Measurements from ENCODE around the gene TTBK1. TPM values are rescaled to one million over a fixed set of nuclear protein-coding genes. Genes with fewer than 3 reads are reported as not detected.
A peak's percentile ranks its signal among the peaks of the same experiment; 100 is the strongest.

The TTBK1 gene
- under 0.01 TPM in 1 of 2 replicates, not detected in the other for total RNA-seq (2014; rRNA removed; shearing (Covaris generic))

- no peak for DNase-seq (ENCODE audit: low read depth)
These were observed at the start of gene TTBK1 for GRCh38 chr6:43242908-43243663. Gene TTBK1 (plus strand): TSS chr6:43243481. CDS start chr6:43246661, 3,180 bp downstream.

GRCh38 chr6:43193929-43194328, 49.4 kb upstream of the TTBK1 start:
- no peak for DNase-seq (ENCODE audit: low read depth)

DNA sequence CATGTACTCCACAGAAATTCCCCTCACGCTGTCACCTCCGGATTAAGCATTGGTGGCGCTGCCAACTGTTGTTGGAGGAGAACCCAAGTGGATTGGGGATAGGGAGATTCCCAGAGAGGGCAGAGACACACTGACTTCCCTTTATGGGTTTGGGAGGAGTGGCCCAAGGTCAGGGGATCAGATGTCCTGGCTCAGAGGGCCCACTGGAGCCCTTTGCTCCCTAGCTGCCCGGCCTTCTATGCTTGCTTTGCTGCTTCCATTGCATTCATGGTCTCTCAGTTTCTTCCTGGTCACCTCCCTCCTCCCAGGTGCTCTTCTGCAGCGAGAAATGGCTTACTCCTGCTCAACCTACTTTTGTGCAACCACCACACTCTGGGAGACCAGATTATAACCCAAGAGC, 46.9 kb upstream of the TTBK1 start:
- DNase-seq (ENCODE audit: low read depth) = no peak

DNA sequence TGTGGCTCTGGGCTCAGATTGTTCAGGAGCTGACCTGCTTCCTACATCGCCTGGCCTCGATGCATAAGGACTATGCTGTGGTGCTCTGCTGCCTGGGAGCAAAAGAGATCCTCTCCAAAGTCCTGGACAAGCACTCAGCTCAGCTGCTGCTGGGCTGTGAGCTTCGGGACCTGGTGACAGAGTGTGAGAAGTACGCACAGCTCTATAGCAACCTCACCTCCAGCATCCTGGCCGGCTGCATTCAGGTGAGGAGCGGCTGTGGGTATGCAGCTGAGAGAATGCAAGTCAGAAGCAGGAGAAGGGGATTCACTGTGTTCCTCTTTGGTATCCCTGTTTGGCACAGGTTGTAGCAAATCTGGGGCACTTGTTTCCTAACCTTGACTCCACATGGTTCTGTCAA, 43.4 kb upstream of the TTBK1 start:
- no peak for DNase-seq (ENCODE audit: low read depth)

DNA sequence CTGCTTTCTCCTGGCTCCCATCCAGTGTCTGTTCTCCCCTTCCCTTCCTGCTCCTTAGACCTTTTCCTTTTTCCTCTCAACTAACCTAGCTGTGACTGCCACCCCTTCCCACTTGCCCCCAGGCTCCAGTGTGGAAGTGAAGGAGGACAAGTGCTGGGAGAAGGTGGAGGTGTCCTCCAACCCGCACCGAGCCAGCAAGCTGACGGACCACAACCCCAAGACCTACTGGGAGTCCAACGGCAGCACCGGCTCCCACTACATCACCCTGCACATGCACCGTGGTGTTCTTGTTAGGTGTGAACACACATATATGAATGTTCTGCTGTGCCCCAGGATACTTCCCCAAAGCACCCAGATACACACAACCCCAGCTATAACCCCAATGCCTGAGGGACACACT, 42.7 kb upstream of the TTBK1 start:
- no peak for DNase-seq (ENCODE audit: low read depth)

DNA sequence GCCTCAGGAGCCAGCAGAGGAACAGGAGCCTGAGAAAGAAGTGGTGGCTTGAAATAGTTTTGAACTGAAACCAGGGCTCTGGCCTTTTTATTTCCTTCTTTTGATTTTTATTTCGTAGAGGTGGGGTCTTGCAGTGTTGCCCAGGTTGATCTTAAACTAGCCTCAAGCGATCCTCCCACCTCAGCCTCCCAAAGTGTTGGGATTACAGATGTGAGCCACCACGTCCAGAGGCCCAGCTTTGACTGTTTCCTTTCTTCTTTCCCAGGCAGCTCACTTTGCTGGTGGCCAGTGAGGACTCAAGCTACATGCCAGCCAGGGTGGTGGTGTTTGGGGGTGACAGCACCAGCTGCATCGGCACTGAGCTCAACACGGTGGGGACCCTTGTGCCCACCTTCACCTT, 40.8 kb upstream of the TTBK1 start:
- DNase-seq (ENCODE audit: low read depth) = no peak

- no peak for DNase-seq (ENCODE audit: low read depth)
These were observed 40.1 kb upstream of the TTBK1 start for GRCh38 chr6:43203029-43203717.

- DNase-seq (ENCODE audit: low read depth) = no peak
These were observed 39.6 kb upstream of the TTBK1 start for GRCh38 chr6:43203718-43204095.

DNA sequence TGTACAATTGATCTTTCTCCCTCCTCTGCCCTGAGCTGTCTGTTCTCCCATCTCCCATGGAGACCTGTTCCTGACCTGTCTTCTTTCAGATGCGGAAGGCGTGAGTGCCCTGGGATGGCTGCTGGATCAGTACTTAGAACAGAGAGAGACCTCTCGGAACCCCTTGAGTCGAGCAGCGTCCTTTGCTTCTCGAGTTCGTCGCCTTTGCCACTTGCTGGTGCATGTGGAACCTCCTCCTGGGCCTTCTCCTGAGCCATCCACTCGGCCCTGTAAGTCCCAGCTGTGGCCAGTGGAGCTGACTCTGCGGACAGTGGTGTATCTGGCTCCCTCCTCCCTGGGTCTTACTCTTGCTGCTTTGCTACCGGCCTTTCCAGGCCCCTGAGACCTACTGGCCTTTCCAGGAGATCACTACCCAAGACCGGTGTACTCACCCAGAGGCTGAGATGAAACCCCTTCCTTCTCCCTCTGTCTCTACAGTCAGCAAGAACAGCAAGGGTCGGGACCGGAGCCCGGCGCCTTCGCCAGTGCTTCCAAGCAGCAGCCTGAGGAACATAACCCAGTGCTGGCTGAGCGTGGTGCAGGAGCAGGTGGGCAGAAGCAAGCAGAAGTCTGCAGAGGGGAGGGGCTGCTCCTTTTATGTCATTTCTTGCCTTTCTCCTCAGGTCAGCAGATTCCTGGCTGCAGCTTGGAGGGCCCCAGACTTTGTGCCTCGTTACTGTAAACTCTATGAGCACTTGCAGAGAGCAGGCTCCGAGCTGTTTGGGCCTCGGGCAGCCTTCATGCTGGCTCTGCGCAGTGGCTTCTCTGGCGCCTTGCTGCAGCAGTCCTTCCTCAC, 38.8 kb upstream of the TTBK1 start:
- DNase-seq (ENCODE audit: low read depth) = no peak

- DNase-seq (ENCODE audit: low read depth) = no peak
These were observed 37.4 kb upstream of the TTBK1 start for GRCh38 chr6:43205849-43206248.

DNA sequence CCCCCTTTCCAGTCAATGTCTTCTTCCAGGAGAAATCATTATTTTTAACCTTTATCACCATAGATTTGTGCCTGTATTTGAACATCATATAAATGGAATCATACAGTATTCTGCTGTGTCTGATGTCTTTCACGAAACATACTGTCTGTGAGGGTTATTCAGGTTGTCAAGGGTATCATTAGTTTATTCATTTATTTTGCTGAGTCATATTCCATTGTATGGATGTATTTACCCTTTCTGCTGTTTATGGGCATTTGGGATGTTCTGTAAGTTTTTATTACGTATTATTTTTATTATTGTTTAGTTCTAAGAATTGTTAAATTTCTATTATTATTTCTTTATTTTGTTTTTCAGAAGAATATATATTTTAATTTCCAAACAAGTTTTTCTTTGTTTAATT, 36.0 kb upstream of the TTBK1 start:
- no peak for DNase-seq (ENCODE audit: low read depth)

DNA sequence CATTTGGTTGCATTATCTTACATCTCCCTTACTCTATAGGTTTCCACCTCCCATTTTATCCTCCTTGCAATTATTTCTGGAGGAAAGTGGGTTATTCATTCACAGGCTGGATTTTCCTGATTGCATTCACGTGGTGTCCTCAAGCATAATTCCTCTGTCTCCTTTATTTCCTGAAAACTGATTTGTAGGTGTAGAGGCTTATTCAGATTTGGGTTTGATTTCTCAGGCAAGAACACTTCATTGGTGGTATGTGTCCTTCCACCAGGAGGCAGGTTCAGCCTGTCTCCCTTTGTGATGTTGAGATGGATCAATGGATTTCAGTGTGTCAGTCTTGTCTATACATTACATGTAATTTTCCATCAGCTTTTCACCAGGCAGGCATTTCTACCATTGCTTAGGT, 31.3 kb upstream of the TTBK1 start:
- no peak for DNase-seq (ENCODE audit: low read depth)

- DNase-seq (ENCODE audit: low read depth) = no peak
These were observed 29.9 kb upstream of the TTBK1 start for GRCh38 chr6:43213431-43213830.

DNA sequence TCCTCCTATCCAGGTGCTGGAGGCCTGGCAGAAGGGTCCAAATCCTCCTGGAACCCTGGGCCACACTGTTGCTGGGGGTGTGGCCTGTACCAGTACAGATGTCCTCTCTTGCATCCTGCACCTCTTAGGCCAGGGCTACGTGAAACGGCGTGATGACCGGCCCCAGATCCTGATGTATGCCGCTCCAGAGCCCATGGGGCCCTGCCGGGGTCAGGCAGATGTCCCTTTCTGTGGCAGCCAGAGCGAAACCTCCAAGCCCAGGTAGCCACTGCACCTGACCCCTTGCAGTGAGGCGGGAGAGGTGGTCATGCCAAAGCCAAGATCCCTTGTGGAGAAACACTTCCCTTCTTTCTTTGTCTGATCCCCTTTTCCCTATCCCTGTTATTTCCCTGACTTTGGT, 28.2 kb upstream of the TTBK1 start:
- DNase-seq (ENCODE audit: low read depth) = no peak

- no peak for DNase-seq (ENCODE audit: low read depth)
These were observed 27.1 kb upstream of the TTBK1 start for GRCh38 chr6:43216200-43216599.

DNA sequence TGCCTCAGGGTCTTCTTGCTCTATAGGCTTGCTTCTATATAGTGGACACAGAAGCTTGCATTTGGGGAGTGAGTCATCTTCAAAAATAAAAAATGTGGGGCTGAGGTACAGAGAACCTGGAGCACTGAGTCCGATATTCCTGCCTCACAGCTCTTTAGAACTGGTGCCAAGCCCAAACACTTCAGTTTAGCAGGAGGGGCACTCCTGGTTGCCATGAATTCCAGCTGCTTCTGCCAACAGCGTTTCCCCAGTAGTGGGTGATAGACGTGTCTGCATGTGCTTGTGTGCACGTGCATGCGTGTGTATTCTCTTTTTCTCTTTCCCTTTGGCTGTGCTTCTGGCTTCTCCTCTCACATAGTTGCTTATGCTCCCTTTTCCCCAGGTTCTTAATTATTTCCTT, 25.9 kb upstream of the TTBK1 start:
- no peak for DNase-seq (ENCODE audit: low read depth)

- no peak for DNase-seq (ENCODE audit: low read depth)
These were observed 24.2 kb upstream of the TTBK1 start for GRCh38 chr6:43219119-43219518.

DNA sequence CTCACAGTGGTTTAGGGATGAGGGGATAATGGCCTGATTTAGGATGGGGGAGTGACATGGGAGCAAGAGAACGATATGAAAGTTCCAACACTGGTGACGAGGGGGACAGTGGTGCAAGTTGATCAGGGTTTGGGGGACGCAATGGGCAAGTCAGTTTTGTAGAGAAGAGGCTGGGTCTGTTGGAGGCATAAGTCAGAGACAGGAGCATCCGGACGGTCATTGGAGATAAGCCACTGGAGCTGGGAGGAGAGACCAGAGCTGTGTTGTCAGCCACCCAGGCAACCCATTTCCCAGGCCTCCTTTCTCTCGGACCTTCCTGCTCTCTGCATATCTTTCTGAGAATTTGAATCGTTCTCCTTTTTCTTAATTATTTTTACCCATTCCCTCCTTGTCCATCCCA, 23.5 kb upstream of the TTBK1 start:
- no peak for DNase-seq (ENCODE audit: low read depth)

DNA sequence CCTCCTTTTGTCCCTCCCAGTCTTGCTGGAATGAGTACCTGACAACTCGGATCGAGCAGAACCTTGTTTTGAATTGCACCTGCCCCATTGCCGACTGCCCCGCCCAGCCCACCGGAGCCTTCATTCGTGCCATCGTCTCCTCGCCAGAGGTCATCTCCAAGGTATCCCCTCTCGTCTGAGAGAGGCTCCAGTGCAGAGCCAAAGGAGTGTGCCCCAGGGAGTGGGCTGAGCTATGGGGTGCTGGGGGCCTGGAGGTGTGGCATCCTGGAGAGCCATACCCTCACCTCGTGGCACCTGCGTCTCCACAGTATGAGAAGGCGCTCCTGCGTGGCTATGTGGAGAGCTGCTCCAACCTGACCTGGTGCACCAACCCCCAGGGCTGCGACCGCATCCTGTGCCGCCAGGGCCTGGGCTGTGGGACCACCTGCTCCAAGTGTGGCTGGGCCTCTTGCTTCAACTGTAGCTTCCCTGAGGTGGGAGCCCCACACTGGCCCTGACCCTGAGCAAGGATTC, 22.8 kb upstream of the TTBK1 start:
- DNase-seq (ENCODE audit: low read depth) = no peak

GRCh38 chr6:43221046-43221972, 22.0 kb upstream of the TTBK1 start:
- peak; percentile 50 for DNase-seq (ENCODE audit: low read depth)

DNA sequence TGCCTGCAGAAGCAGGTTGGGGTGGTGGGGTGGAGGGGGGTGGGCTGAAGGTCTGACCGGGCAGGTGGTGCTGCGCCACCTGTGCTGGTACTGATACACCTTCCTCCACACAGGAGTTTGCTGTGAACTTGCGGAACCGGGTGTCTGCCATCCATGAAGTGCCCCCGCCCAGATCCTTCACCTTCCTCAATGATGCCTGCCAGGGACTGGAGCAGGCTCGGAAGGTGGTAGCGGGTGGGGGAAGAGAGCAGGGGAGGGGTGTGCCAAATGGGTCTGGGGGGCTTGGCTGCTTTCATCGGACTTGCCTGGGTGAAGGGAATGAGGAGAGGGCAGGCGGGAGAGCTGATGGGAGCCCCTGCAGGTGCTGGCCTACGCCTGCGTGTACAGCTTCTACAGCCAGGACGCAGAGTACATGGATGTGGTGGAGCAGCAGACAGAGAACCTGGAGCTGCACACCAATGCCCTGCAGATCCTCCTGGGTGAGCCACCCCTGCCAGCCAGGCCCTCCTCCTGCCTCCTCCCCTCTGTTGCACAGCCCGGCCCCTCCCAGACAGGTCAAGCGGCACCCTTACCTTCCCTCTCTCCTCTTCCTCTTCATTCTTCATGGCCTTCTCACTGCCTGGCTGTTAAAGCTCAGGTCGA, 20.7 kb upstream of the TTBK1 start:
- DNase-seq (ENCODE audit: low read depth) = no peak
